ENCODE data around the gene GDNF. TPM values are rescaled to one million over a fixed set of nuclear protein-coding genes. Genes with fewer than 3 reads are reported as not detected.

The GDNF gene
- total RNA-seq, 1 experiment from 2014 or later: 14.7 TPM

DNA sequence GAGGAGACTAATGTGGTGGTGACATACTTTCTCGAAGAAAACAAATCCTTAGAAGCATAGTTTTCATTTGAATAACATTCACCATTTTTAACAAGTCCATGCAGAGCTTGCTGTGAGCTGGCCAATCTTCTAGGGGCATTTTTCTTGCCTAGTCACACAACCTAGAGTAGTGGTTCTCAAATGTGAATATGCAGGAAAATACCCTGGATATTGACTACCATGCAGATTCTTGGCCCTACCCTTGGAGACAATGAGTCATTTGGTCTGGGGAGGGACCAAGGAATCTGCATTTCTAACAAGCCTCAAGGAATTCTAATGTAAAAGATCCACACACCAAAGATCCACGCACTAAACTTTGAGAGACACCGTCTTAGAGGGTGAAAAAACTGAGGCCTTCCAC is 23.5 kb downstream of the GDNF start:
- TF ChIP-seq EZH2 (IDR thresholded peaks at IDR 0.05; ENCODE audit: borderline replicate concordance, low read depth, low read length, poor library complexity, severe bottlenecking) (no peak), CTCF (conservative IDR thresholded peaks at IDR 0.05; ENCODE audit: low read depth, low read length) (no peak)
- H3K4me3 ChIP-seq (ENCODE audit: low read depth, low read length, poor library complexity, severe bottlenecking): no peak overlapping the region
- no peaks in the 10 kb centered on the region for H3K9me3 ChIP-seq (ENCODE audit: low read depth, low read length, poor library complexity, severe bottlenecking)
- peak overlapping the region; percentile 39 for H3K27ac ChIP-seq (ENCODE audit: low read depth, low read length, poor library complexity, severe bottlenecking)
- intact Hi-C loops (cut with micrococcal nuclease; ENCODE audit: unreplicated experiment): loop anchor here (5.0 kb wide), 1 partner anchor 94 kb away; no protein-coding TSS in a partner anchor
- no TSS peak for BruUV-seq (replicated peaks)
- ChIA-PET CTCF (no interaction called here), POLR2A (ENCODE audit: low non-redundant PET) (no interaction called here)
- no peaks in the 10 kb centered on the region for H3K27me3 ChIP-seq (replicated peaks; ENCODE audit: insufficient read depth, low read depth, low read length, poor library complexity)
- no peak for DNase-seq (ENCODE audit: low spot score)
- H3K4me1 ChIP-seq (ENCODE audit: insufficient read depth, low read length, poor library complexity, severe bottlenecking): peaks cover 41% of the 10 kb centered on the region
- H3K36me3 ChIP-seq (ENCODE audit: insufficient read depth, low read length, poor library complexity, severe bottlenecking): no peaks in the 10 kb centered on the region

GRCh38 chr5:37815913-37816312 is 23.9 kb downstream of the GDNF start:
- intact Hi-C loops (cut with micrococcal nuclease; ENCODE audit: unreplicated experiment): loop anchor here (5.0 kb wide), 1 partner anchor 94 kb away; no protein-coding TSS in a partner anchor
- peak overlapping the region; percentile 39 for H3K27ac ChIP-seq (ENCODE audit: low read depth, low read length, poor library complexity, severe bottlenecking)
- H3K9me3 ChIP-seq (ENCODE audit: low read depth, low read length, poor library complexity, severe bottlenecking): no peaks in the 10 kb centered on the region
- CTCF ChIA-PET: no interaction called here
- no peak overlapping the region for H3K4me3 ChIP-seq (ENCODE audit: low read depth, low read length, poor library complexity, severe bottlenecking)
- BruUV-seq (replicated peaks): no TSS peak
- DNase-seq (ENCODE audit: low spot score): no peak
- TF ChIP-seq CTCF (conservative IDR thresholded peaks at IDR 0.05; ENCODE audit: low read depth, low read length) (no peak), EZH2 (IDR thresholded peaks at IDR 0.05; ENCODE audit: borderline replicate concordance, low read depth, low read length, poor library complexity, severe bottlenecking) (no peak)
- H3K4me1 ChIP-seq (ENCODE audit: insufficient read depth, low read length, poor library complexity, severe bottlenecking): peaks cover 36% of the 10 kb centered on the region
- H3K27me3 ChIP-seq (replicated peaks; ENCODE audit: insufficient read depth, low read depth, low read length, poor library complexity): no peaks in the 10 kb centered on the region
- POLR2A ChIA-PET (ENCODE audit: low non-redundant PET): no interaction called here
- no peaks in the 10 kb centered on the region for H3K36me3 ChIP-seq (ENCODE audit: insufficient read depth, low read length, poor library complexity, severe bottlenecking)

- H3K27me3 ChIP-seq (replicated peaks; ENCODE audit: insufficient read depth, low read depth, low read length, poor library complexity): no peaks in the 10 kb centered on the region
- intact Hi-C loops (cut with micrococcal nuclease; ENCODE audit: unreplicated experiment): loop anchor here (5.0 kb wide), 1 partner anchor 92 kb away; no protein-coding TSS in a partner anchor
- peak; percentile 77 for DNase-seq (ENCODE audit: low spot score)
- peak overlapping the region; percentile 16 for H3K27ac ChIP-seq (ENCODE audit: low read depth, low read length, poor library complexity, severe bottlenecking)
- TF ChIP-seq EZH2 (IDR thresholded peaks at IDR 0.05; ENCODE audit: borderline replicate concordance, low read depth, low read length, poor library complexity, severe bottlenecking) (no peak), CTCF (conservative IDR thresholded peaks at IDR 0.05; ENCODE audit: low read depth, low read length) (no peak)
- BruUV-seq (replicated peaks): no TSS peak
- peaks cover 35% of the 10 kb centered on the region for H3K4me1 ChIP-seq (ENCODE audit: insufficient read depth, low read length, poor library complexity, severe bottlenecking)
- H3K36me3 ChIP-seq (ENCODE audit: insufficient read depth, low read length, poor library complexity, severe bottlenecking): no peaks in the 10 kb centered on the region
- ChIA-PET CTCF (no interaction called here), POLR2A (ENCODE audit: low non-redundant PET) (no interaction called here)
- no peaks in the 10 kb centered on the region for H3K9me3 ChIP-seq (ENCODE audit: low read depth, low read length, poor library complexity, severe bottlenecking)
- no peak overlapping the region for H3K4me3 ChIP-seq (ENCODE audit: low read depth, low read length, poor library complexity, severe bottlenecking)
Measured at GRCh38 chr5:37814699-37815098, 25.1 kb downstream of the GDNF start.

Data from A673 (cell line).